Heart right ventricle (tissue), 16 donors: Measurements from ENCODE around the gene VSTM4. TPM values are rescaled to one million over a fixed set of nuclear protein-coding genes. Genes with fewer than 3 reads are reported as not detected.

Source experiments
- ATAC-seq, 8 donors: fragments of 200-7000 bp; cut with Tn5 transposase; one replicate each; pipeline ENCODE4 v1.9.1; 2020; ENCODE audit warnings: mild to moderate bottlenecking in 8 of 8, moderate library complexity in 8 of 8, moderate number of reproducible peaks in 1 of 8
- DNase-seq, 2 donors: peaks; one replicate each; pipeline ENCODE4 v3.0.0-alpha.2; 2020
- H3K27ac ChIP-seq, 10 donors: fragments of 200-600 bp; sonication (generic) in 2 of 10; one replicate each; pipeline versions ENCODE4 v1.5.0 to v1.8.0; 2020 to 2022; ENCODE audit warnings: mild to moderate bottlenecking in 3 of 10
- H3K27me3 ChIP-seq, 7 donors: fragments of 200-600 bp; one replicate each; pipeline ENCODE4 v1.8.0; 2021 to 2022; ENCODE audit warnings: mild to moderate bottlenecking in 2 of 7
- H3K36me3 ChIP-seq, 9 donors: fragments of 200-600 bp; sonication (generic) in 1 of 9; one replicate each; pipeline versions ENCODE4 v1.5.0 to v1.8.0; 2020 to 2022; ENCODE audit warnings: mild to moderate bottlenecking in 2 of 9
- H3K4me1 ChIP-seq, 9 donors: fragments of 200-600 bp; sonication (generic) in 1 of 9; one replicate each; pipeline versions ENCODE4 v1.5.0 to v1.8.0; 2020 to 2022; ENCODE audit warnings: mild to moderate bottlenecking in 4 of 9
- H3K4me3 ChIP-seq, 10 donors: fragments of 200-600 bp; sonication (generic) in 2 of 10; one replicate each; pipeline versions ENCODE4 v1.5.0 to v1.8.0; 2020 to 2022; ENCODE audit warnings: mild to moderate bottlenecking in 7 of 10, moderate library complexity in 2 of 10
- H3K9me3 ChIP-seq, 11 donors: fragments of 200-600 bp in 10 of 11; sonication (generic) in 2 of 11; one replicate each; pipeline versions ENCODE4 v1.5.0 to v1.8.0; 2013 to 2022; ENCODE audit warnings: mild to moderate bottlenecking in 2 of 11, control low read depth in 1 of 11, moderate library complexity in 1 of 11
- CTCF ChIP-seq, 9 donors: fragments of 200-600 bp; sonication (generic) in 2 of 9; IDR thresholded peaks; one replicate each; pipeline versions ENCODE4 v1.5.0 to v1.8.0; 2021 to 2022; ENCODE audit warnings: antibody characterized with exemption in 9 of 9, mild to moderate bottlenecking in 5 of 9, moderate library complexity in 1 of 9
- WGBS, 2 donors: extraction: QIAGEN DNeasy Blood & Tissue Kit; methylation state at CpG; one replicate each; pipeline ENCODE4 v1.1.7; 2013; ENCODE audit warnings: inconsistent platforms in 1 of 2; 5-methylcytosine and 5-hydroxymethylcytosine counted together
- intact Hi-C, 10 donors: fragments of 100-400 bp; cut with DNase I; formaldehyde crosslinking; loops; one replicate each; pipeline versions ENCODE4 v1.11.1 to v1.14.2; 2022
- polyA plus RNA-seq, 2 donors: library from polyadenylated mRNA; stranded (reverse); fragments of 200-250 nt; gene quantifications; one replicate each; pipeline ENCODE4 v1.2.3, GENCODE V29; 2013
- total RNA-seq, 10 donors: library from RNA; stranded (reverse); fragmentation: NEBNext Ultra II Directional in 3 of 10; extraction: Animal tissue kit (Norgen Biotek cat#: 25700) in 3 of 10; gene quantifications; one replicate each; pipeline versions ENCODE4 v1.2.1 to v1.2.4, GENCODE V29; 2021 to 2023
- donor health status: Arrhythmogenic right ventricular cardiomyopathy.
- donor health status: ischemic (EF 13 %, LVEDD 7.1; RV severe dilation, severe dysfunction).
- donor health status: healthy with polysubstance abuse.
- donor health status: DM: no; HTN: yes; CAD: no.
- donor health status: DM: no; HTN: no; CAD: no.
- donor health status: ischemic (EF 25% LVEDD 6.9; RV normal size, moderate dysfunction).
- donor health status: ischemic (EF 25% LVEDD 5.7; RV mildly dilated, moderate dysfunction).
- donor health status: healthy.
- donor health status: DM: yes; HTN: yes; CAD: no.
- donor health status: Ischemic cardiomyopathy.
- donor health status: ischemic (EF 35%, LVEDD 5.7; RV mildly dilated, moderate dysfunction).
- donor health status: nonischemic (EF 11% LVEDD 7.7; RV severe dilation, severe dysfunction).
- donor health status: DM: yes; HTN: yes; CAD: no.
- donor health status: PGD.
- donor health status: ischemic (EF 29% LVEDD 5.4; RV normal size, mild dysfunction).
- donor health status: nonischemic (EF 23%, LVEDD 6.1; RV moderate dilation, normal function).

VSTM4 gene
- total and polyA plus RNA-seq, 12 donors = 5.0 to 26.7 (median 16.3) TPM

GRCh38 chr10:49089152-49089551 lies 26.2 kb downstream of the VSTM4 start:
- intact Hi-C loops = no loop called here
- Histone ChIP-seq H3K4me1 (peaks cover 5 to 62% (median 45%) of the 10 kb centered on the region in 9 donors), H3K9me3 (peaks cover 0 to 18% (median 12%) of the 10 kb centered on the region in 11 donors), H3K36me3 (peaks cover 0 to 31% (median 0%) of the 10 kb centered on the region in 9 donors), H3K4me3 (no peak overlapping the region), H3K27ac (peak overlapping the region in 5 of 10 donors; percentile 49 to 65 (median 53)), H3K27me3 (no peaks in the 10 kb centered on the region)
- ATAC-seq = no peak
- TF ChIP-seq CTCF (IDR thresholded peaks at IDR 0.05) = no peak
- 84 to 90% methylated on average over 2 of the region's 2 CpGs for WGBS, 2 donors
- DNase-seq = no peak

- Histone ChIP-seq H3K4me3 (no peak overlapping the region), H3K4me1 (peaks cover 9 to 70% (median 57%) of the 10 kb centered on the region in 9 donors), H3K27me3 (no peaks in the 10 kb centered on the region), H3K27ac (no peak overlapping the region), H3K9me3 (peaks cover 0 to 18% (median 12%) of the 10 kb centered on the region in 11 donors), H3K36me3 (peaks cover 0 to 31% (median 0%) of the 10 kb centered on the region in 9 donors)
- intact Hi-C loops = no loop called here
- ATAC-seq (no peak), DNase-seq (no peak)
- TF ChIP-seq CTCF (IDR thresholded peaks at IDR 0.05) = no peak
- WGBS, 2 donors = 88 to 93% methylated on average over 3 of the region's 3 CpGs
These were observed 28.4 kb downstream of the VSTM4 start for GRCh38 chr10:49086889-49087288.

GRCh38 chr10:49083261-49083660 lies 32.1 kb downstream of the VSTM4 start:
- Histone ChIP-seq H3K27ac (peak overlapping the region in 9 of 10 donors; percentile 1 to 82 (median 66)), H3K4me1 (peaks cover 14 to 68% (median 54%) of the 10 kb centered on the region in 9 donors), H3K27me3 (no peaks in the 10 kb centered on the region), H3K36me3 (peaks cover 0 to 25% (median 0%) of the 10 kb centered on the region in 9 donors), H3K9me3 (peaks cover 0 to 18% (median 12%) of the 10 kb centered on the region in 11 donors), H3K4me3 (no peak overlapping the region)
- intact Hi-C loops = no loop called here
- ATAC-seq = peak; percentile 27 to 62 (median 49)
- WGBS, 2 donors = 52 to 55% methylated on average over 8 of the region's 8 CpGs
- peak; percentile 52 for DNase-seq
- TF ChIP-seq CTCF (IDR thresholded peaks at IDR 0.05) = no peak

- H3K9me3 ChIP-seq = peaks cover 0 to 18% (median 12%) of the 10 kb centered on the region in 11 donors
- intact Hi-C loops = no loop called here
- peak in 1 of 2 donors; percentile 47 for DNase-seq
- no peaks in the 10 kb centered on the region for H3K27me3 ChIP-seq
- peak overlapping the region in 9 of 10 donors; percentile 1 to 82 (median 66) for H3K27ac ChIP-seq
- H3K4me3 ChIP-seq = no peak overlapping the region
- peaks cover 14 to 70% (median 58%) of the 10 kb centered on the region in 9 donors for H3K4me1 ChIP-seq
- peaks cover 0 to 25% (median 0%) of the 10 kb centered on the region in 9 donors for H3K36me3 ChIP-seq
- 76 to 84% methylated on average over 2 of the region's 2 CpGs for WGBS, 2 donors
- peak in 7 of 8 donors; percentile 36 to 85 (median 78) for ATAC-seq
- TF ChIP-seq CTCF (IDR thresholded peaks at IDR 0.05) = no peak
These were observed 32.6 kb downstream of the VSTM4 start for GRCh38 chr10:49082766-49083165.
